Measurements from ENCODE around the gene ELFN1.

The ELFN1 gene

DNA sequence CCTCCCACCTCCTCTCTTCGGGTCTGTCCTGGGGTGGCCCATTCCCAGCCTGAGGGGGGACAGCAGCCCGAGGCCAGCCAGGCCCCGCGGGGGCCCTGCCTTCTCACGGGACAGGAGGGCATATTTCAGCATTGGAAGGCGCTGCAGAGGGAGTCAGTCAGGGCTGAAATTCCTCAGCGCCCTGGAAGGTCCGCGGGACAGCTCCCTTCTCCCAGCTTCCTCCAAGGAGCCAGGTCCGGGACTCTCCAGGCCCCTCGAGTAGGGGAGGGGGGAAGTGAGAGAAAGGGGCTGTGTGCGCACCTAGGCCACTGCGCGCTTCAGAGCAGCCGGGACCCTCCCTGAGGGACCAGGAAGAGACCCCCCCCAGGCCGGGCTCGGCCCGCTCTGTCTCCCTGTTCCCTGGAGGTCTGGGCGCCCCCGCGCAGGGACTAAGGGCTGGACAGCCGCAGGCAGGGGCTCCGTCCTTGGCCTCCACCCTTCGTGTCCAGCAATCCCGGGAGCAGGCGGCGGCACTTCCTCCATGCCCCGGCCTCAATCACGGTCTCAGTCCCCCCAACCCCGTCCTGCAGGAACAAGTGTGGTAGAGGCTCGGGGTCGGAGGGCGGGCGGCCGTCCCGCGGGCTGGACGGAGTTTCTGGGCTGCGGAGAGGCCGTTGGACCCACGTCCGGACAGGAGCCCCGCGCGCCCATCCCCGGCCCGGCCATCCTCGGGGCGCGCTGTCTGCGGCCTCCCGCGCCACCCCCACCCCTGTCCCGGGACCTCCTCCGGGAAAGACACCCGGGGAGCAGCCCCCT, 6.0 kb upstream of the ELFN1 start:
- no peak for DNase-seq (ENCODE audit: low read depth in 2 of 2)

- DNase-seq (ENCODE audit: low read depth in 2 of 2): peak; percentile 13 to 18
Observed at GRCh38 chr7:1664711-1665548, 5.1 kb upstream of the ELFN1 start.

- DNase-seq (ENCODE audit: low read depth in 2 of 2): no peak
Observed at GRCh38 chr7:1665549-1666316, 4.3 kb upstream of the ELFN1 start.

GRCh38 chr7:1666317-1666822, 3.7 kb upstream of the ELFN1 start:
- no peak for DNase-seq (ENCODE audit: low read depth in 2 of 2)

DNA sequence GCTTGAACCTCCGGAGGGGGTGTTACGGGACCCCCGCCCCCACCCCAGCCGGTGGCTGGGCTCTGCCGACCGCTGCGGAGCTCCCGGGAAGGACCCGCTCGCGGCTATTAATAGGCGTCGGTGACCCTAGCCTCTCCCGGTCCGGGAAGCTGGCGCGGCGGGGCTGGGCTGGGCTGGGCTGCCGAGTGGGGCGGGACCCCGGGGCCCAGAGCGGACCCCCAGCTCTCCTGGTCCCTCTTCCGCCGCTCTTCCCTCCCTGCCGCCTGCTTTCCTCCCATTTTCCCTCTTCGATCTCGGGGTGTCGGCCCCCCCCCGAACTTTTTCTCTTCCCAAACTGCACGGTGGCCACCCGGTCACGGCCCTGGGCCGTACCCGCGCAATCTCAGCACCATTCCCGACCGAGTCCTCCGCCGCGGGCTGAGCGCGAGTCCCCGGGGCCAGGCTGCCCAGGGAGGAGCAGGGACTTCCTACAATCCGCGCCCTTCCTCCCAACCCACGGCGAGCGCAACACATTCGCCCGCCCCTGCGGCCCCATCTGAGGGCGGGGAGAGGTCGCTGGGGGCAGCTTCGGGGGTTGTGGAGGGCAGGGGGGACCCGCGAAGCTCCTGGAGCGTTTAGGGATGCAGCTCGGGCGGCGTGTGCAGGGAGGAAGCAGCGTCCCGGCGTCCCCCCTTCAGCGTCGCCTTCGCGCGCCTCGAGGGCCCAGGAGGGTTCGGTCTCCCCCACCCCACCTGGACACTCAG, 3.1 kb upstream of the ELFN1 start:
- DNase-seq (ENCODE audit: low read depth in 2 of 2): no peak

GRCh38 chr7:1667566-1668395, 2.3 kb upstream of the ELFN1 start:
- no peak for DNase-seq (ENCODE audit: low read depth in 2 of 2)

GRCh38 chr7:1668396-1669063, 1.5 kb upstream of the ELFN1 start:
- no peak for DNase-seq (ENCODE audit: low read depth in 2 of 2)

DNA sequence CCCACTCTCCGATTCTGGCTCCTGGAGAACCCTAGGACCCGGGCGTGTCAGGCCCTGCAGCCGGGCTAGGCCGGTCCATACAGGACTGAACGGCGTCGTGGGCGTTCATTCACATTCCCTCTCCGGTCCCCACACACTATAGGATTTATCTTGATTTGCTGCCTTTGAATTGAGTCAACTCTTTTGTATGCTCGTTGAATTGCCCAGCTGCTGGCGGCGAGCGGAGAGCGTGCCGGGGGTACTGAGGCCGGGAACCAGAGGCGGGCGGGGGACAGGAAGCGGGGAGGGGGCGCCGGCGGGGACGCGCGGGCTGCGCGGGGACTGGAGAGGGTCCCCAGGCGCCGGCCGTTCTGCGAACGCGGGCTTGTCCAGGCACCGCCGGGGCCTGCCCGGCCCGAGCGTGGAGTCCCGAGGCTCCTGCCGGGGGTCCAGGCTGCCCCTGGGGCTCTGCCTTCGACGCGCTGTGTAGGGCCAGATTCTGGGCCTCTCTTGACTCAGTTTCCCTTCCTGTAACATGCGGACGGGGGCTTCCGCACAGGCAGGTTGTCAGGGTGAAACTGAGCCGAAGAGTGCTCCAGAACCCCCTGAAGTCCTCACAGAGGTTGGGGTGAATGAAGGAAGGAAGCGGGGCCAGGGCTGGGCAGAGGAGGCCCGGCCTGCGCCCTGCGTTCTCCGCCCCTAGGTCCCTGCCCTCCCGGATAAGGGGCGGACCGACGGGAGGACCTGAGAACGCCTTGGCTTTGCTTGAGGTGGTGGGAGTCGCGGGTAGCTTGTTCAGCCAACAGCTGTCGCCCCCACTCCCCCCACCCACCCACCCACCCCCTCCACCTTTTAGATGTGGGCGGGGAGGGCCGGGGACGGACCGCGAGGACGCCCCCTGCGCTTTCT, 769 bp upstream of the ELFN1 start:
- DNase-seq (ENCODE audit: low read depth in 2 of 2): no peak

GRCh38 chr7:1670894-1671593, 967 bp downstream of the ELFN1 start:
- no peak for DNase-seq (ENCODE audit: low read depth in 2 of 2)

GRCh38 chr7:1671594-1672451, 1.7 kb downstream of the ELFN1 start:
- no peak for DNase-seq (ENCODE audit: low read depth in 2 of 2)

DNA sequence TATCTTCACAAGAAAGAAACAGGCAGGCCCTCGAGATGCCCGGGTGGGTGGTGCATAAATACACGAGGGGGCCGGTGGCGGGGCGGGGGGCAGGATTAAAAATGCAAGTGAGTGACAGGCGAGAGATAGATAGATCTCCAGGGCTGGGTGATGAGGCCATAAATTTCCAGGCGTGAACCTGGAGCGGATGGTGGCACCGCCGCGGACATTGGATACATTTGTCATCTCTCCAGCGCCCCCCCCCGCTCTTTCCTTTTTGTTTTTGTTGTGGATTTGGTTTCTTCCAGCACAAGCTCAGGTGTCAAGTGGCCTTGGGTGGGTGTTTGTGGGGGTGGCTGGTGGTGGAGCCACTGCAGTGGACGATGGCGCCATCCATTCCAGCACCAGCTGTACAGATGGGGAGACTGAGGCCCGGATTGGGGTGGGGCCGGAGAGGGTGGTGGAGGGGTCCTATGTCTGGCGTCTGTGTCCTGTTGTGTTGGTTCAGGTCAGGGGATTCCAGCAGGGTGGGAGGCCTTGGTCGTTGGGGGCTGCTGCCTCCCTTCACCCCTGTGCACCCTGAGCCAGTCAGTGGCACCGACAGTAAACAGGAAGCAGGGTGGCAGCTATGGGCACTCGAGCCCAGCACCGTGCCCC, 2.9 kb downstream of the ELFN1 start:
- DNase-seq (ENCODE audit: low read depth in 2 of 2): no peak

DNA sequence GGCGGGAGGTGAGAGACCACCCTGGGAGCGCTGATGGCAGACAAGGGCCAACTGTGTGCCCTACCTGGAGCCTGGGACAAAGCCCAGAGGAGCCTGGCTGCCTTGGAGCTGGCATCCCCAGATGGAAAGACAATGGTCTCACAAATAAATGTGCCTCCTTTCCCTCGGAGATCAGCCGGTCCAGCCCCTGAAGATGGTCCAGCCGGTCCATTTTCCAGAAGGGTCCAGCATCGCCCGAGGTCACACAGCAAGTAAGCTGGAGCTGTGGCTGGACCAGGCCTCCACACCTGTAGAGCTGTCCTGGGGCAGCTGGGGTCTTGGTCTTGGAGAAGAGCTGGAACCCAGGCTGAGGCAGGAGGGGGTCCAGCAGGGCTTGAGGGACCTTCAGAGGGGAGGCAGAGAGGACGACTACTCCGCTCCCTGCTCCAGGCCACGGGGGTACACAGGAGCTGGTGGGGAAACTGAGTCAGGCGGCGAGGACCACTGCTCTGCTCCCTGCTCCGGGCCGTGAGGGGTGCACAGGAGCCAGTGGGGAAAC, 3.6 kb downstream of the ELFN1 start:
- no peak for DNase-seq (ENCODE audit: low read depth in 2 of 2)

DNA sequence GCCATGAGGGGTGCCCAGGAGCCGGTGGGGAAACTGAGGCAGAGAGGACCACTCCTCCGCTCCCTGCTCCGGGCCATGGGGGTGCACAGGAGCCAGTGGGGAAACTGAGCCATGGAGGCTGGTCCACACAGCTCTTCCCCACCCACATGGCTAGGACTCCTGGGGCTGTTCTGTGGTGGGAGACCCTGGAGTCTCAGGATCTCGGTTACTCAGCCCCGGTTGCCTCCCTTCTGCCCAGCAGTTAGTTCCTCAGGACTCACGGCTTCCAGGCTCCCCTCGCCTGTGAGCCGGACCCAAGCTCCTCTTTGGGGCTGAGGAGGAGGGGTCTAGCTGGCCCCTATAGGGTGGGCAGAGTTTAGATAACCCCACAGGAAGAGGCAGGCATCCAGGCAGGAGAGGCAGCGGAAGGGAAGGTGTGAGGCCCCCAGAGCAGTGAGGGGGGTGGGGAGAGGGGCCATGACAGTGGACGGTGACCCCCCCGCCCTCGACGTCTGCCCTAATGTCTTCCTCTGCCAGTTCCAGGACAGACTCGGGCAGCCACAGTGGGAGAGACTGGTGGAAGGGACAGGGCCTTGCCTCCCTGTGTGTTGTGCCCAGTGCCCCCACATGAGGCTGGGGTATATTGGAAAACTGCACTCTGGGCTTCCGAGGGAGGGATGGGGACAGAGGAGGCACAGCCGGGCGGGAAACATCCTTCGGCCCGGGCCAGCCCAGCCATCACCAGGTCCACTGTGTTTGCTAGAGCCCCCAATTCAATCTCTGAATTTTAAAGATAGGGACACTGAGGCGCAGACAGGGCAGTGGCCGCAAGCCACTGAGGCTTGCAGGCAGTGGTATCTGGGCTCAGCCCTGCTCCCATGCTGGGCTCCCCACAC, 4.3 kb downstream of the ELFN1 start:
- DNase-seq (ENCODE audit: low read depth in 2 of 2): no peak

DNA sequence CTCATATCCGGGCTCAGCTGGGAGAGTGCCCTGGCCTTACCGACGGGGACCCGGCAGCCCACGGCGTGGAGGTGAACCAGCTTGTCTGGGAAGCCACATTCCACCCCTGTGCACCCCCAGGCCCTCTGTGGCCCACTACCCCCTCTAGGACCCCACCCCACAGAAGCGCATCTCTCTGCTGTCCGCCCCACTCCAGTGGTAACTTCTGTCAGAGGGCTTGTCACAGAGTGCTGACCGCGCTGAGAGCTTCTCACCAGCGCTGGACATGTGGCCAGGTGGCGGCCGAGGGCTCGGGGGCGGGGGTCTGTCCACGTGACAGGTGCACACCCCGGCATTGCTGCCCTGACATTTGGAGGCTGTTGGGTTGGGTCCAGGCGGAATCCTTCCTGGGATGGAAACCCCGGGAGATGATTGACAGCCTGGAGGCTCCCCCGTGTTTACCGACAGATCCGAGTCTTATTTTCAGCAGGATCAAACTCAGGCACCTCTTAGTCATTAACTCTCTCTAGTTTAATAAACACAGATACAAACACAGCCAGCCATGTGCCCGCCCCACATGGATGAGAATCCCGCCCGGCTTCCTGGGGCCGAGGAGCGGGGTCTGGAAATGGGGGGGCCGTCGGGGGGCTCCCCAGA, 5.1 kb downstream of the ELFN1 start:
- DNase-seq (ENCODE audit: low read depth in 2 of 2): no peak

Data from activated CD8-positive, alpha-beta memory T cell treated with anti-CD3 and anti-CD28 coated beads for 4 hours (primary cell).